HG03442 (cell line): ENCODE data around the gene LHFPL6.

Experiments
- ATAC-seq: cut with Tn5 transposase; IDR thresholded peaks from one replicate; pipeline ENCODE4 v1.9.1; 2021; ENCODE audit warnings: mild to moderate bottlenecking, moderate library complexity; ENCODE audit not compliant: unreplicated experiment

Gene LHFPL6

DNA sequence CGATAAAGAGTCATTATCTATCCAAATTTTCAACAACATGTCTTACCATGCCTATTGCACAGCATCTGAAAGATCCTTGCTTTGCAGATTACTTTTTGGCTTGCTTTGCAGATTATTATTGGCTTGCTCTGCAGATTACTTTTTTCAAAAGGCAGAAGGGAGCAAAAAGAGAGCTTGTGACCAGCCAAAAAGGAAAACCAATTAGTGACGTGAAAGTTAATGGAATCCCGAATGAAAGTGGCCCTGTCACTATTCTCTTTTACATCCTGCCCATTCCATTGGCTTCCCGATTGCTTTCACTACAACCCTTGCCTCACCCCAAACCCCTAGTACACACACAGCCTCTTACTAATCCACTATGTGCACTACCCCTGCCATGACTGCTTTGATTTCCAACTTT is 81.3 kb downstream of the LHFPL6 start:
- no peak for ATAC-seq

DNA sequence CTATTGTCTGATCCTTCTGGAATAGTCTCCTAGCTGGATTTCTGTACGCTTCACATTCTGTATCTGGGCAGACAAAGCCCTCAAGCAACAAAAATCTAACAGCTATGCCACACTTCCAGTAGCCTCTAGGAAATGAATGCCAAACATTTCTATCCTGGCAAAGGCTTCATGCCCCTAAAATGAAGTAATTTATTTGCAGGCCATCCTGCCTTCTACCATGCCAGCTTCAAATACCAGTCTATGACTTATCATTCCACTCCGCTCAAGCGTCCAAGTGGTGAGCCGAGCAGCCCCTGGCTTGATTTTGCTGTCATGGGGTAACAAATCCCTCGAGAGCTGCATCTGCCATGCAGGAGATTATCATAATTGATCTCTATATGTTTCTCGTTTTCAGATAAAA is 86.9 kb downstream of the LHFPL6 start:
- ATAC-seq: no peak

DNA sequence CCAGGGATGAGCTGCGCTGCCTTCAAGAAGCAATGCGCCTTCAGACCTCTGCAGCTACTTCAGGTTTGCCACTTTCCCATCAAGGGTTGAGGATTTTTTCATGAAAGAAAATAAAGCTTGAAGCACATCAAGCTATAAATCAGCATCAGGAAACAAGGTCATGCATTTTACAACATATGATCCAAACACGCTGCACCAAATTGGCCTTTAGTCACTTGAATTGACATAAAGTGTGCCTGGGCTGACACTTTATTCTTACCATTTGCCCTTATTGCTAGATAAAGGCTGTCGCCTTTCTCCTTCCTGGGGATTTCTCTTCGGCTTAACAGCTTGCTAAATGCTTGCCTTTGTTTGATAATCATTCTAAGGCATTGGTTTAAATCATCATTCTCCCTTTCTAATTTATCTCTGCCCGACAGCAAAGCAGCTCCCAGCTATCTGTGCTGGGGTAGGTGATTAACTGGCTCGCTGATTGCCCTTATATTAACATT is 87.7 kb downstream of the LHFPL6 start:
- ATAC-seq: no peak

- no peak for ATAC-seq
Observed at GRCh38 chr13:39512687-39513086, 90.3 kb downstream of the LHFPL6 start.

DNA sequence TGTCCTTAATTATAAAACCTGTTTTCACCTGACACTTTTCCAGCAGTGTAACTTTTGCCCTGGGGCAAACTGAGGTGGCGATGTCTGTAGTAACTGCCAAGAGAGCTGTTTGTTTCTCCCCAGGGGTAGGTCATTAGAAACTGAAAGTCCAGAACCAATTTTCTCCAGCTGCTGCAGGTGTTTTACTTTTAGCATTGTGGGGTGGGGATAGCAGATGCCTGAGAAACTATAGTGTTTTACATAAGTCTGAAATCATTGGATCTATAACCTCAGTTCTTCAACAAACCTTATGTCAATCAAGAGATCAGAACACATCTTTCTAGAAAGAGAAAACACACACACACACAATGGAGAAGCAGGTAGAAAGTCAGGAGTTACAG is 92.7 kb downstream of the LHFPL6 start:
- ATAC-seq: peak; percentile 45

DNA sequence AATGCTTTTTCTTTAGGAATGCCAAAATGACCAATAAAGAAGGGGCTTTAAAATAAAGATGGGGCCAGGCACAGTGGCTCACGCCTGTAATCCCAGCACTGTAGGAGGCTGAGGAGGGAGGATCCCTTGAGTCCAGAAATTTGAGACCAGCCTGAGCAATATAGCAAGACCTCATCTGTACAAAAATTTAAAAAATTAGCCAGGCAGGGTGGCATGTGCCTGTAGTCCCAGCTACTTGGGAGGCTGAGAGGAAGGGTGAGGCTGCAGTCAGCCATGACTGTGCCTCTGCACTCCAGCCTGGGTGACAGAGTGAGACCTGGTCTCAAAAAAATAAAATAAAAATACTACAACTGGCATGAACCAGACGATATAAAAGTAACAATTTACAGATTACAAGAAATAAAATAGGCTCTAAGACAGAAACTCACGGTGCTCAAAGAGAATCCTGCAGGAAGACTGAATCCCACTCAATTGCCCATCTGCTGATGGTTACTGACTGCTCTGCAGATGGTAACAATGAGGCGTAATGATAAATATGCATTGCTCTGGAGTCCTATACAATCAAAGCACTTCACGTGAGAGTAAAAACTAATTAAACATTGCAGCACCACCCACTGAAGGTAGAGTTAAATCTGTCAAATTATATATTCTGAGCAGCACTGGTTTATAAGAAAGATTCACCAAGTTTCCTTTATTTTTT is 93.2 kb downstream of the LHFPL6 start:
- ATAC-seq: no peak

- ATAC-seq: no peak
Observed at GRCh38 chr13:39506559-39507390, 96.2 kb downstream of the LHFPL6 start.

GRCh38 chr13:39505151-39505550 is 97.8 kb downstream of the LHFPL6 start:
- ATAC-seq: no peak

- ATAC-seq: no peak
Observed at GRCh38 chr13:39503048-39503447, 99.9 kb downstream of the LHFPL6 start.

DNA sequence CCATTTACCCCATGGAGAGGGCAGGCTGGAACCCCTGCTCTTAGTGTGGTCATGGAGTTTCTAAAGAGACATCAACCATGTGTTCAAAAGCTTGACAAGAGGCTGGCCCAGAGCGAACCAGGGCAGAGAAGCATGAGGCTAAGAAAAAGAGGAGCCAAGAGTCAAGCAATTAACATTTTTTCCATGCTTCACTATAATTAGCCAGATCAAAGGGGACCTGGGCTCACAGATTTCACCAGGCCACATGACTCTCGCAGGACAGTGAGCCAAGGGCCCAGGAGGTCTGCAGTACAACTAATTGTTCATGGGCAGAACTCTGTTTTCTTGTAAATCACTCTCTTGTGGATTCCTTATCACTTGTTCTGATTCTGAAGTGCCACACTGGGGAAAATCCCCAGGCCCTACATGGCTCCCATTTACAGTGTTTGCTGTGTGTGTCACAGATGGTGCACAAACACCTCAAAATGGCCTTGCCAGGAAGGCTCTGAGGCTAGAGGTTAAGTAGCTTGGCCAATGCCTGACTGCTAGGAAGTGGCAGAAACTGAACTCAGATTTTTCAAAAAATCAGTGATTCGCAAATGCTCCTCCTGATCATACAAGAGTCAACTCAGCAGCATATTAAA is 101.2 kb downstream of the LHFPL6 start:
- no peak for ATAC-seq

DNA sequence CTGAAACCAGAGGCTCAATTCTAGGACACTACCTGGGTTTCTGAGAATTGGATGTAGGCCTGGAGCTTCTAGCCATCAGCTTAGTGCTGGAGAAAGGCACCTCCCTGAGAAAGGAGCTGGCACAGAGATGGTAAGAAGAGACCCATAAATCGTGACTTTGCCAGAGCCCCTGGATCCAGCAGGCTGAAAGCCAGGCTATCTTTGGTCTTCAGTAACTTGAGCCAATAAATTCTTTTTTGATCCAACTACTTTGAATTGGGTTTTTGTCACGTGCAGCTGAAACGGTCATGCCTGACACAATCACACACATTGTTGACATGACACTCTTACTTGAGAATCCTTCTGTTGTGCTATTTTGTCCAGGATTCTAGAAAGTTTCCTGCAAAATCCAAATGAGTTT is 103.4 kb downstream of the LHFPL6 start:
- ATAC-seq: no peak

- ATAC-seq: no peak
Observed at GRCh38 chr13:39498471-39499114, 104.4 kb downstream of the LHFPL6 start.

- no peak for ATAC-seq
Observed at GRCh38 chr13:39496506-39496905, 106.5 kb downstream of the LHFPL6 start.

- ATAC-seq: no peak
Observed at GRCh38 chr13:39494633-39495032, 108.4 kb downstream of the LHFPL6 start.

GRCh38 chr13:39494006-39494405 is 109.0 kb downstream of the LHFPL6 start:
- ATAC-seq: no peak

GRCh38 chr13:39490136-39490535 is 112.9 kb downstream of the LHFPL6 start:
- ATAC-seq: no peak

DNA sequence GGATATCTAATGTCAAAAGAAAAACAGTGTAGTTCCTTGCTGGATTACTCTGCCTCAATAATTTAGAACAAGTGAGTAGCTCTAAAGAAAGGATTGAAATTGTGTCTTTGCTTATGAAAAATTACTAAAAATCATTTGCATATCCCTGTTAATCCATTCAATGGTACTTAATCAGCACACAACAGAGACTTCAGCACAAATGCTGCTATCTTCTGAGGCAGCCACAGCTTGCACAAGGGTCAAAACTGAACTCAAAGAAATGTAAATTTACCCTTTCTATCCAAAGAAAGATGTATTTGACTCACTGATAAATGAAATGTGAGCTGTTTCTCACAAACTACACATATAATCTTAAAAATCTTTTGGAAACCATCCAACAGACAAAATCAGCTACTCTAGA is 116.2 kb downstream of the LHFPL6 start:
- ATAC-seq: no peak

- no peak for ATAC-seq
Observed at GRCh38 chr13:39485314-39485700, 117.7 kb downstream of the LHFPL6 start.

- ATAC-seq: no peak
Observed at GRCh38 chr13:39484506-39485313, 118.3 kb downstream of the LHFPL6 start.

GRCh38 chr13:39483326-39483725 is 119.7 kb downstream of the LHFPL6 start:
- no peak for ATAC-seq
